HG02610 (cell line): ENCODE results near the gene ZNF629.

Experiments used
- ATAC-seq: cut with Tn5 transposase; IDR thresholded peaks from one replicate; pipeline ENCODE4 v1.9.1; 2021; ENCODE audit warnings: mild to moderate bottlenecking, moderate library complexity; ENCODE audit not compliant: unreplicated experiment

The ZNF629 gene

DNA sequence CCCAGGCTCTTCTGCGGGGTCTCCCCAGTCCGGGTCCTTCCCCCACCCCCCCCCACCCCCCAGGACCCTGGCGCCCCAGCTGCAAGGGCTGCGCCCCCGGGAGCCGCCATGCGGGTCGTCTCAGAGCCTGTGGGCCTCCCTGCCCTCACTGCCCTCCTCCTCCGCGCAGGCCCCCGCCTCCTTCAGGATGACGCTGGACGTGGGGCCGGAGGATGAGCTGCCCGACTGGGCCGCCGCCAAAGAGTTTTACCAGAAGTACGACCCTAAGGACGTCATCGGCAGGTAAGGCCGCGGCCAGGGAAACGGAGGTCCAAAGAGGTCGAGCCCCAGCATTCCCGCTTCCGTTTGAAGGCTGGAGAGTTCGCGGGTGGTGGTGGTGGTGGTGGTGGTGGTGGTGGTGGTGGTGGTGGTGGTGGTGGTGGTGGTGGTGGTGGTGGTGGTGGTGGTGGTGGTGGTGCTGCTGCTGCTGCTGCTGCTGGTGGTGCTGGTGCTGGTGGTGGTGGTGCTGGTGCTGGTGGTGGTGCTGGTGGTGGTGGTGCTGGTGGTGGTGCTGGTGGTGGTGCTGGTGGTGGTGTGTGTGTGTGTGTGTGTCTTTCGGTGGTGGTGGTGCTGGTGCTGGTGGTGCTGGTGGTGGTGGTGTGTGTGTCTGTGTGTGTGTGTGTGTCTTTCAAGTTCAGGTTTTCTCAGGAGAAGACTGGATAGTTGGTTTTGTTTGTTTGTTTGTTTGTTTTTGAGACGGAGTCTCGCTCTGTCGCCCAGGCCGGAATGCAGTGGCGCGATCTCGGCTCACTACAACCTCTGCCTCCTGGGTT is 38.2 kb downstream of the ZNF629 start:
- ATAC-seq: peak; percentile 5

DNA sequence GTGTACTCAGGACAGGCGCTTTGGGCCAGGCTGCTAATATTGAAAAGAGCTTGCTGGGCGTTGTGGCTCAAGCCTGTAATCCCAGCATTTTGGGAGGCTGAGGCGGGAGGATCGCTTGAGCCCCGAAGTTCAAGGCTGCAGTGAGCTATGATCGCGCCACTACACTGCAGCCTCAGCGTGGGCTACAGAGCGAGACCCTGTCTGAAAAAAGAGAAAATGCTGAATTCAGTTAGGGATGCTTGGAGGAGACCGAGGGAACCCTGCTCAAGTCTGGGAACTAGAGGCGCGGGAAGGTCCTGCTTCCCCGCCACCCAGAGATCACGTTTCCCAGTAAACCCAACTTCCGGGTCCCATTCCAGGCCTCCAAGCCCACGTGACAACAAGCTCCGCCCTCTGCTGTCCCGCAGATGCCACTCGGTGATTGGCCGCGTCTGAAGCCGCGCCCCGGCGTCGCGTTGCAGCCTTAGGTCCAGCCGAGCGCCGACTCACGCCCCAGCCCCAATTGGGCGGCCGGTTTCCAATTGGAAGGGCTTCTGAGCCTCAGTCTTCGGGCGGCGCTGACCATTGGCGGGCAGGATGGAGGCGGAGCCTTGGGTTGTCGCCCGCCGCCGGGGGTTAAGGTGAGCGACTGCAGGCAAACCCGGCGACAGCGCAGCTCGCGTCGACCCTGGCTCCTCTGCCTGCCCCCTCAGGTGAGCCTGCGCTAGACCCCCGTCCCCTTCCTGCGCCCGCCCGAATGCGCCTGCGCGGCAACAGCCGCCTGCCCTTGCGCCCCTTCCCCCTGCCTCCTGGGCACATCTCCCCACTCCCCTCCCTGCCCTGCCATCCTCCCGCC is 39.0 kb downstream of the ZNF629 start, which contains the start of gene PHKG2:
PHKG2 (plus strand) TSS at position 627 of the 835 bp plus-strand sequence. CDS start 396 bp downstream, outside the sequence.
- peak; percentile 98 for ATAC-seq

DNA sequence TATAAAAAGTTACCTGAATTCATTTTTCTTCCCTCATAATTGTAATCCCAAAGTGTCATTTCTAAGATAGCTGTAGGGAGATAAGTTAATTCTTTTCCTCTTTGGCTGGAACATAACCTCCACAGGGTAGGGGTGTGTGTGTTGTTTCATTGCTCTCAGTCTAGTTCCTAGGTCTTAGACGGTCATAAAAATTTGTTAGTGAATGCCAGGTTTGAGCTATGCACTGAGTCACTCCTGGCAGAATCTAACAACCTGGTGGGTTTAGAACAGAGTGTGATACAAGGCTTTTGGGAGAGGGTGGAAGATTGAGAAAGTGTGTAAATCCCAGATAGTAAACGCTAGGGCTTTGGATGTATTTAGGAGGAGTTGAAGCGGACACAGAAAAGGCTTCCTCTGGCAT is 39.7 kb downstream of the ZNF629 start:
- ATAC-seq: no peak

DNA sequence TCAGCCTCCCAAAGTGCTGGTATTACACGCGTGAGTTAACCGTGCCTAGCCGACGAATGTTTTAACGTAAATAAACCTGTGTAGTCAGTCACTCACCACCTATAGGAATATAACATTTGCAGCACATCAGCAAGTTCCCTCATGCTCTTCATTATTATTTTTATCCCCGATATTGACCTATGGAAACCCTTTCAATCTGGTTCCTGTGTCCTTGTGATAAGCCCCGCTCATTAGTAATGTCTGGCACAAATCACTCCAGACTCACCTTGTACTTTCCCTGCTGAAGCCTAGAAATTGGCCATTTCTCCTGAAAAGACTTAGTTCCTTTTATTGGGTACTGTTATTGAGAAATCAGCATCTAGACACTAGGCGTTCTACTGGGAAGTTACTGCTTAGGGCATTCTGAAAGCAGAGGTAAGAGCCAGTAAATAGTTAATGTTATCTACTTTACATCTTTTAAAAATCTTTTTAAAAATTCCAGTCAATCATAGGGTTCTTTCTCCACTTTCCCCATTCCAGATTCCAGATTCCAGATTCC is 40.3 kb downstream of the ZNF629 start:
- ATAC-seq: no peak

DNA sequence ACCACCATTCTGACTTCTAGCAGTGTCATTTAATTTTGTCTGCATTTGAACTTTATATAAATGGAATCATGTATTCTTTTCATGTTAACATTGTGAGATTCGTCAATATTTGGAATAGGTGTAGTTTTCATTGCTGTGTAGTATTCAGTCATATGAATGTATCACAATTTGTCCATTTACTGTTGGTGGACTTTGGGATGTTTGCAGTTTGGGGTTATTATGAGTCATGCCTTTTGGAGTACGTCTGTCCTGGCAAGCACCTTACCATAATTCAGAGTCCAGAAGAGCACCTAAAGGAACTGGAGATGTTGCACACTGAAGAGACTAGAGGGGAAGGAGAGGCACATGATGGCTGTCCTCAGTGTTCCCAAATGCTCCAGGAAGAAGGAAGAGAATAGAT is 41.9 kb downstream of the ZNF629 start:
- no peak for ATAC-seq

DNA sequence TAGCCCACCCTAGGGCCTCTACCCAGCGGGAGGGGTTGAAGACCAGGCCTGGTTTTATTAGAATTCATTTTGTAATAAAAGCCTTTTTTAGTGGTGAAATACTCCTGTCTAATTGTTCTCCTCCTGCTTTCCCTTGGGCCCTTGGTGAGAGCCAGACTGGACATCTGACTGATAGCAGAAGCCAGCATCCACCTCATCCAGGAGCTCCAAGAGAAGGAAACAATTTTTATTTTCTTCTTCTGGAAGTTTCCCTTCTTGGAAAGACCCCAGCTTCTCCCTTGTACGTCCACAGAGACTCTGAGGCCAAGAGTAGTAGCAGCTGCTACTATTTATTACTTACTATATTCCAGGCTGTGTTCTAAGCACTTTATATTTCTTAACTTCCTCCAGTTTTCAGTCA is 42.8 kb downstream of the ZNF629 start:
- ATAC-seq: no peak

DNA sequence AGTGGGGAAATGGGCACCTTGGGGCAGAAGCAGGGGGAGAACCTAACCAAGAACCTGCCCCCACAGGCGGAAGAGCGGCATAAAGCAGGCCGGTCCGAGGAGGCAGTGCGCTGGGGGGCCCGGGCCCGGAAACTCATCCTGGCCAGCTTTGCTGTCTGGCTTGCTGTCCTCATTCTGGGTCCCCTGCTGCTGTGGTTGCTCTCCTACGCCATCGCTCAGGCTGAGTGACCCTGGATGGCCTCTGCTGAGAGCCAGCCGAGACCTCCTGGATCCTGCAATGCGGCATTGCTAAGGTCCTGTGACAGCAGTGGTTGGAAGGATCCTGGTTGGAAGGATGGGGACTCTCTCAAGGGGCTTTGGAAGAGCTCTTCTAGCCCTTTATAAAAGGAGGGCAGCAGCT is 43.3 kb downstream of the ZNF629 start:
- ATAC-seq: no peak

DNA sequence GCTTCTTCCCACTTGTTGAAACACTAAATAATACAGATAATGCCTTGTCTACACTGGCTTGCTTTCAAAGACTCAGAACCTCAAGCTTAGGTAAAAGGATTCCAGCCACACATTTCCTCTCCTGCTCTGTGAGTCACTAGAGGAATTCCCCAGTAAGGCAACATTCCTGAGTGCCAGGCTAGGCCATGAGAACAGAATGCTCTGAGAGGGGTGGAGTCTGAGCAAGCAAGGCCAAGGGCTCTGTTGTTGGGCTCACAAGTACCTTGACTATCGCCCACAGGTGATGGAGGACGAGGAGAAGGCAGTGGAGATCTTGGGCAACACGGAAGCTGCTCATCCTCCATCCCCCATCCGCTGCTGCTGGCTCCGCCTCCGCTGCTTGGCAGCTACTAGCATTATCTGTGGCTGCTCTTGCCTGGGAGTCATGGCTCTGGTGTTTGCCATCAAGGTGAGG is 45.5 kb downstream of the ZNF629 start:
- no peak for ATAC-seq

DNA sequence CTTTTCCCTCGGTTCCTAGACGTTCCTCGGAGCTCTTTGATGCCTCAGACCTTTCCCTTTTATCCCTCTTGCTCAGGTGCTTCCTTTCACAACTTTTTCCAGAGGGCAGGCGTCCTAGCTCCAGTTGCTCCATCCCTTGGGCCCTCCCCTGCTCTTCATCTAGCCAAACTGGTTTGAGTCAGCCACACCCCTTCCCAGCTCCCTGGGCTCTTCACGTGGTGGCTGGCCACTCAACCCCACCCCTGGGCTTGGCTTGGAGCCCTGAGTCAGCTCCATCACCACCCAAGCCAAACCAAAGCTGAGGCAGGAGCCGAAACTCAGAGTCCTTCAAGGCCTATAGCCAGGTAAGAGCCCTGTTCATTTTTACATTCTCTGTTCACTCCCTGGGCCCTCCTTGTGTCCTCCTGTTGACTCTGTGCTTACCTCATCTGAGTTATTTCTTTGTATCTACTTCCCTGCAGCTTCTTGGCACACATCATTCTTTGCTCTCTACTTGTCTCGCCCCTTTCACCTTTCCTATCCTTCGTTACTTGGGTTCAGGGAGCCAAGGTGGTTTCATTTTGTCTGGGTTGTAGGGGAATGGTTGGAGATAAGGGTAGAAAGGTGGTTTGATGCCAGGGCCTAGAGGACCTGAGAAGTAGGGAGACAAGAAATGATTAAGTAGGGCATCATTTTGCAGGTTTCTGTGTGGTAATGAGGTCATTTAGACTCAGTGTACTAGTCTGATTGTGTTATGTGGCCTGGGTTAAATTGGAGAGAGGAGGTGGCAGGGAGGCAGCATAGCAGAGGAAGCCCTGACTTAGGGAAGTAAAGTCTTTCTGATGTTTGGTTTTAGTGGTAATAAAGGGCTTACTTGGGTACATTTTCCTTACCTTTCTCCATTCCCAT is 46.4 kb downstream of the ZNF629 start:
- no peak for ATAC-seq

DNA sequence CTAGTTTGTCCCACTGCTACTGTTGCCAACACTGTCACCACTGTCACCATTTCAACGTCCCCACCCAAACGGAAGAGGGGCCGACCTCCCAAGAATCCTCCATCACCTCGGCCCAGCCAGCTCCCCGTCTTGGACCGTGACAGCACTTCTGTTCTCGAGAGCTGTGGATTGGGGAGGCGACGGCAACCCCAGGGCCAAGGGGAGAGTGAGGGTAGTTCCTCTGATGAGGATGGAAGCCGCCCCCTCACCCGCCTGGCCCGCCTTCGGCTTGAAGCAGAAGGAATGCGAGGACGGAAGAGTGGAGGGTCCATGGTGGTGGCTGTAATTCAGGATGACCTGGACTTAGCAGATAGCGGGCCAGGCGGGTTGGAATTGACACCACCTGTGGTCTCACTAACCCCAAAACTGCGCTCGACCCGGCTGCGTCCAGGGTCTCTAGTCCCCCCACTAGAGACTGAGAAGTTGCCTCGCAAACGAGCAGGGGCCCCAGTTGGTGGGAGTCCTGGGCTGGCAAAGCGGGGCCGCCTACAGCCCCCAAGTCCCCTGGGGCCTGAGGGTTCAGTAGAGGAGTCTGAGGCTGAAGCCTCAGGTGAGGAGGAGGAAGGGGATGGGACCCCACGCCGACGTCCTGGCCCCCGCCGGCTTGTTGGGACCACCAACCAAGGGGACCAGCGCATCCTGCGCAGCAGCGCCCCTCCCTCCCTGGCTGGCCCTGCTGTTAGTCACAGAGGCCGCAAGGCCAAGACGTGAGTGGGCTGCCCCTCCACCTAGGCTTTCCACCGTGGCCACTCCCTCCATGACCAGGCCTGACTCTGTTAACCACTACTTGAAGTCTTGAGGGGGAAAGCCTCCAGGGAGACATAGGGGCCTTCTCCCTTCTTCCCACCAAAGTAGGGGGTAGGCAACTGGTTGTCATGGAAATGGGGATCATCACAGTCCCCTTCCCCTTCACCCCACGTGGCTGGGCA is 47.7 kb downstream of the ZNF629 start:
- ATAC-seq: no peak

DNA sequence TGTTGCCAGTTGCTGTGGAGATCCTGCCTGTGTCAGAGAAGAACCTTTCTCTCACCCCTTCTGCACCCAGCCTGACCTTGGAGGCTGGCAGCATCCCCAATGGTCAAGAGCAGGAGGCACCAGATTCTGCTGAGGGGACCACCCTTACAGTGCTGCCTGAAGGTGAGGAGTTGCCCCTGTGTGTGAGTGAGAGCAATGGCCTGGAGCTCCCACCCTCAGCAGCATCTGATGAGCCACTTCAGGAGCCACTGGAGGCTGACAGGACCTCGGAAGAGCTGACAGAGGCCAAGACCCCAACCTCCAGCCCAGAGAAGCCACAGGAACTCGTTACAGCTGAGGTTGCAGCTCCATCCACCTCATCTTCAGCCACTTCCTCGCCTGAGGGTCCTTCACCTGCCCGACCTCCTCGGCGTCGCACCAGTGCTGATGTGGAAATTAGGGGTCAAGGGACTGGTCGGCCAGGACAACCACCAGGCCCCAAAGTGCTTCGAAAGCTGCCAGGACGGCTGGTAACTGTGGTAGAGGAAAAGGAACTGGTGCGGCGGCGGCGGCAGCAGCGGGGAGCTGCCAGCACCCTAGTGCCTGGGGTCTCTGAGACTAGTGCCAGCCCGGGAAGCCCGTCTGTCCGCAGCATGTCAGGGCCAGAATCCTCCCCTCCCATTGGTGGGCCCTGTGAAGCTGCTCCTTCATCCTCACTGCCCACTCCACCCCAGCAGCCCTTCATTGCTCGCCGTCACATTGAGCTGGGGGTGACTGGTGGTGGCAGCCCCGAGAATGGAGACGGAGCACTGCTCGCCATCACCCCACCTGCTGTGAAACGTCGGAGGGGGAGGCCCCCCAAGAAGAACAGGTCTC is 49.0 kb downstream of the ZNF629 start:
- ATAC-seq: no peak

DNA sequence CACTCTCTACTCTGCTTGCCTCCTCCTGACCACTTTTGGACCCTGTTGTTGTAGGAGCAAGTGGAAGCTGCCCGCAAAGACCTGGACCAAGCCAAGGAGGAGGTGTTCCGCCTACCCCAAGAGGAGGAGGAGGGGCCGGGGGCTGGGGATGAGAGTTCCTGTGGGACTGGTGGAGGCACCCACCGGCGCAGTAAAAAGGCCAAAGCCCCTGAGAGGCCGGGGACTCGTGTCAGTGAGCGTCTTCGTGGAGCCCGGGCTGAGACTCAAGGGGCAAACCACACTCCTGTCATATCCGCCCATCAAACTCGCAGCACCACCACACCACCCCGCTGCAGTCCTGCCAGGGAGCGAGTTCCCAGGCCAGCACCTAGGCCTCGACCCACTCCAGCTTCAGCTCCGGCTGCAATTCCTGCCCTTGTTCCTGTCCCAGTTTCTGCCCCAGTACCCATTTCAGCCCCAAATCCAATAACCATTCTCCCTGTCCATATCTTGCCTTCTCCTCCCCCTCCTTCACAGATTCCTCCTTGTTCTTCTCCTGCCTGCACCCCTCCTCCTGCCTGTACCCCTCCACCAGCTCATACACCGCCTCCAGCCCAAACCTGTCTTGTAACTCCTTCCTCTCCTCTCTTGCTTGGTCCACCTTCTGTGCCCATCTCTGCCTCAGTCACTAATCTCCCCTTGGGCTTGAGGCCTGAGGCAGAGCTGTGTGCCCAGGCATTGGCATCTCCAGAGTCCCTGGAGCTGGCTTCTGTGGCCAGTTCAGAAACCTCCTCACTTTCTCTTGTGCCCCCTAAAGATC is 49.8 kb downstream of the ZNF629 start:
- no peak for ATAC-seq

DNA sequence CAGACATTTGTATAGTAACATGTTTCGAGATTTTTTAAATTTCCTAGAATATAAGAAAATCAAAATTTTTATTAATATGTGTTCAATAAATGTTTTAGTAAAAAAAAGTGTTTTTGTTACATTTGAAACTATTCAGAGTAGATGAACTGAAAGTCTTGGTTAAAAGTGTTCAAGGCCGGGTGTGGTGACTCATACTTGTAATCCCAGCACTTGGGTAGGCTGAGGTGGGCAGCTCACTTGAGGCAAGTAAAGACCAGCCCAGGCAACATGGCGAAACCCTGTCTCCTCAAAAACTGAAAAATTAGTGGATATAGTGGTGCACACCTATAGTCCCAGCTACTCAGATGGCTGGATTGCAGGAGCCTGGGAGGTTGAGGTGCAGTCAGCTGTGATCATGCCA is 55.6 kb downstream of the ZNF629 start:
- no peak for ATAC-seq

DNA sequence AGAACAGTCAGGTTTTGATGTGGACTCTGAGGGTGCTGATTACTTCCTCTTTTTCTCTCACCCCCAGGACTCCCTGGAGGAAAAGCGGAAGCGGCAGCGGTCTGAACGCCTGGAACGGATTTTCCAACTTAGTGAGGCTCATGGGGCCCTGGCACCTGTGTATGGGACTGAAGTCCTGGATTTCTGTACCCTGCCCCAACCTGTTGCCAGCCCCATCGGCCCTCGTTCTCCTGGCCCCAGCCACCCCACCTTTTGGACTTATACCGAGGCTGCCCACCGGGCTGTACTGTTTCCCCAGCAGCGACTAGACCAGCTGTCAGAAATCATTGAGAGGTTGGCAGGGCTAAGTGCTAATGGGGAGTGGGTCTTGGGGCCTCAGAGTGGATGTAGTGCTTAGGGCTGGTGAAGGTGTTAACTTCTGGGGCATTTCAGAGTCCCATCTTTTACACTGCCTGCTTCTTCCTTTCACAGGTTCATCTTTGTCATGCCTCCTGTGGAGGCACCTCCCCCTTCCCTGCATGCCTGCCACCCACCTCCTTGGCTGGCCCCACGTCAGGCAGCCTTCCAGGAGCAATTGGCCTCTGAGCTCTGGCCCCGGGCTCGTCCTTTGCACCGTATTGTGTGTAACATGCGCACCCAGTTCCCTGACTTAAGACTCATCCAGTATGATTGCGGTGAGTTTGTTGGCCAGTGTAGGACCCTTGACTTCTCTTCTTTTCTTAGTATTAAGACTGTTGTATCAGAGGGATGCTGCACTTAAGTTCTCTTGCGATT is 57.9 kb downstream of the ZNF629 start:
- no peak for ATAC-seq
